Measurements from ENCODE around the gene BCAS1. TPM values are rescaled to one million over a fixed set of nuclear protein-coding genes. Genes with fewer than 3 reads are reported as not detected.

BCAS1 gene
- total RNA-seq, 4 donors from 2014 or later, result 0.29 to 0.83 TPM; not detected in 2

GRCh38 chr20:54005524-54005923, 64.9 kb downstream of the BCAS1 start:
- no peak for TF ChIP-seq CTCF (IDR thresholded peaks at IDR 0.05)
- no peak for TF ChIP-seq POLR2A (IDR thresholded peaks at IDR 0.05)
- Histone ChIP-seq H3K9me3 (peaks cover 0 to 15% of the 10 kb centered on the region in 2 donors), H3K27me3 (no peaks in the 10 kb centered on the region), H3K27ac (no peak overlapping the region), H3K4me3 (no peak overlapping the region), H3K36me3 (no peaks in the 10 kb centered on the region), H3K4me1 (no peaks in the 10 kb centered on the region)
- DNase-seq, result no peak
- intact Hi-C loops (cut with DNase I; ENCODE audit: low total_unique reads), result no loop called here

GRCh38 chr20:54004445-54004844, 65.9 kb downstream of the BCAS1 start:
- TF ChIP-seq CTCF (IDR thresholded peaks at IDR 0.05), result no peak
- no peak for TF ChIP-seq POLR2A (IDR thresholded peaks at IDR 0.05)
- H3K9me3 ChIP-seq, result peaks cover 0 to 15% of the 10 kb centered on the region in 2 donors
- H3K27ac ChIP-seq, result no peak overlapping the region
- no peaks in the 10 kb centered on the region for H3K27me3 ChIP-seq
- H3K4me3 ChIP-seq, result no peak overlapping the region
- H3K4me1 ChIP-seq, result no peaks in the 10 kb centered on the region
- intact Hi-C loops (cut with DNase I; ENCODE audit: low total_unique reads), result no loop called here
- DNase-seq, result no peak
- H3K36me3 ChIP-seq, result no peaks in the 10 kb centered on the region

DNA sequence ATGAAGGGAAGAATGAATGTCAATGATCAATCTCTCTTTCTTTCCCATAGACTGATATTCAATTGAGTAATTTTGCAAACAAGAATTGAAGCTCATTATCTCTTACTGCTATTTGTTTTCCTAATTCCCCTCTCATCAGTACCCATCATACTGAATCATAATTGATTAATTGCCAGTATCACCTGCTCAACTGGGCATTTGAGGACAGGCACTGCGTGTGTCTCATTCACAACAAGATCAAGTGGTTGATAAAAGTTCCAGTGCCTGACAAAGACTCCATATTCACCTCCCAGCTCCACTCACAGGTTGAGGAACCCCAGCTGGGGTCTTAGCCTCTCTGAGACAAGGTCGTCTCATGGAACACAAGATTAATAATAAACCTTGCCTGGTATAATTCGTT, 67.7 kb downstream of the BCAS1 start:
- Histone ChIP-seq H3K36me3 (no peaks in the 10 kb centered on the region), H3K27ac (no peak overlapping the region), H3K4me1 (no peaks in the 10 kb centered on the region), H3K4me3 (no peak overlapping the region), H3K9me3 (peaks cover 0 to 15% of the 10 kb centered on the region in 2 donors), H3K27me3 (no peaks in the 10 kb centered on the region)
- intact Hi-C loops (cut with DNase I; ENCODE audit: low total_unique reads), result no loop called here
- no peak for DNase-seq
- TF ChIP-seq CTCF (IDR thresholded peaks at IDR 0.05), result no peak
- TF ChIP-seq POLR2A (IDR thresholded peaks at IDR 0.05), result no peak

GRCh38 chr20:54002056-54002575, 68.3 kb downstream of the BCAS1 start:
- Histone ChIP-seq H3K4me3 (no peak overlapping the region), H3K4me1 (no peaks in the 10 kb centered on the region), H3K27me3 (no peaks in the 10 kb centered on the region), H3K9me3 (peaks cover 0 to 15% of the 10 kb centered on the region in 2 donors), H3K27ac (no peak overlapping the region), H3K36me3 (no peaks in the 10 kb centered on the region)
- DNase-seq, result no peak
- no peak for TF ChIP-seq POLR2A (IDR thresholded peaks at IDR 0.05)
- intact Hi-C loops (cut with DNase I; ENCODE audit: low total_unique reads), result no loop called here

GRCh38 chr20:54000914-54001313, 69.5 kb downstream of the BCAS1 start:
- no peak overlapping the region for H3K4me3 ChIP-seq
- H3K27me3 ChIP-seq, result no peaks in the 10 kb centered on the region
- H3K27ac ChIP-seq, result no peak overlapping the region
- no peaks in the 10 kb centered on the region for H3K4me1 ChIP-seq
- TF ChIP-seq POLR2A (IDR thresholded peaks at IDR 0.05) (no peak), CTCF (IDR thresholded peaks at IDR 0.05) (no peak)
- H3K9me3 ChIP-seq, result peaks cover 0 to 15% of the 10 kb centered on the region in 2 donors
- DNase-seq, result no peak
- intact Hi-C loops (cut with DNase I; ENCODE audit: low total_unique reads), result no loop called here
- H3K36me3 ChIP-seq, result no peaks in the 10 kb centered on the region

DNA sequence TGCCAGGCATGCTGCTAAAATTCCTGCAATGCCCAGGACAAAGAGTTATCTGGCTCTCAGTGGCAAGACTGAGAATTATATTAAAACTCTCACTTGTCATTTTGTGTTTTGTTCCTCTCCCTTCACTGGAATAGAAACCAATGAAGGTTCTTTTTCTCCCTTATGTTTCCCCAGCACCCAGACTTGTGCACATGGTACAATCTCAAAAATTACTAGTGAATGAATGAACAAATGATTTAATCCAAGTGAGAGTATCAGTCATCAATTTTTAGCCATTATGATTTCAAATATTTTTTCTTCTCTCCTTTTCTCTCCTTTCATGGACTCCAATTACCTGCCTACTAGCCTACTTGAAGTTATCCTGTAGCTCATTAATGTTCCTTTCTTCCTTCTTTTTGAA, 70.1 kb downstream of the BCAS1 start:
- no peak for DNase-seq
- intact Hi-C loops (cut with DNase I; ENCODE audit: low total_unique reads), result no loop called here
- TF ChIP-seq CTCF (IDR thresholded peaks at IDR 0.05), result no peak
- TF ChIP-seq POLR2A (IDR thresholded peaks at IDR 0.05), result no peak
- Histone ChIP-seq H3K4me3 (no peak overlapping the region), H3K4me1 (no peaks in the 10 kb centered on the region), H3K9me3 (peaks cover 0 to 15% of the 10 kb centered on the region in 2 donors), H3K36me3 (no peaks in the 10 kb centered on the region), H3K27ac (no peak overlapping the region), H3K27me3 (no peaks in the 10 kb centered on the region)
